Uterus (tissue), 4 donors: ENCODE results near the gene SRC. TPM values are rescaled to one million over a fixed set of nuclear protein-coding genes. Genes with fewer than 3 reads are reported as not detected.
A peak's percentile ranks its signal among the peaks of the same experiment; 100 is the strongest.

ENCODE experiments used
- DNase-seq, 2 donors: peaks; one replicate each; pipeline ENCODE4 v3.0.0-alpha.2; 2019 to 2020
- H3K27ac ChIP-seq, 2 donors: fragments of 200-600 bp; sonication (generic); 1 replicate in 1 of 2; 2 replicates in 1 of 2; pipeline ENCODE4 v1.5.1; 2016 to 2018
- H3K27me3 ChIP-seq, 2 donors: fragments of 200-600 bp; sonication (generic); one replicate each; pipeline ENCODE4 v1.5.1; 2018 to 2019; ENCODE audit warnings: control low read depth in 1 of 2
- H3K36me3 ChIP-seq, 2 donors: fragments of 200-600 bp; sonication (generic); one replicate each; pipeline ENCODE4 v1.5.1; 2019; ENCODE audit warnings: control low read depth in 1 of 2
- H3K4me1 ChIP-seq, 2 donors: fragments of 200-600 bp; sonication (generic); one replicate each; pipeline ENCODE4 v1.5.1; 2018 to 2019; ENCODE audit warnings: control low read depth in 1 of 2
- H3K4me3 ChIP-seq, 2 donors: fragments of 200-600 bp; sonication (generic); 1 replicate in 1 of 2; 2 replicates in 1 of 2; pipeline ENCODE4 v1.5.1; 2018 to 2019; ENCODE audit warnings: mild to moderate bottlenecking in 1 of 2
- H3K9me3 ChIP-seq, 2 donors: fragments of 200-600 bp; sonication (generic); one replicate each; pipeline ENCODE4 v1.5.1; 2019; ENCODE audit warnings: control low read depth in 1 of 2
- CTCF ChIP-seq, 4 experiments: fragments of 200-600 bp in 2 of 4; fragments of 450-650 bp in 2 of 4; sonication (generic) in 2 of 4; IDR thresholded peaks; one replicate each; pipeline ENCODE4 v1.5.1; 2016 to 2019; ENCODE audit warnings: antibody characterized with exemption in 4 of 4, mild to moderate bottlenecking in 2 of 4, moderate library complexity in 1 of 4
- POLR2A ChIP-seq, 2 donors: fragments of 450-650 bp; IDR thresholded peaks; one replicate each; pipeline ENCODE4 v1.6.1; 2016; ENCODE audit warnings: antibody characterized with exemption in 2 of 2, mild to moderate bottlenecking in 1 of 2, moderate library complexity in 1 of 2
- intact Hi-C: fragments of 100-400 bp; cut with DNase I; formaldehyde crosslinking; loops from one replicate; pipeline ENCODE4 v1.15.1; 2023; ENCODE audit warnings: low total_unique reads
- total RNA-seq, 4 donors: library from RNA; depleted of rRNA in 3 of 4; stranded (reverse); fragments of >200 nt in 3 of 4; gene quantifications; one replicate each; pipeline versions ENCODE4 v1.1.0 to v1.2.4, GENCODE V29; 2014 to 2023
- donor health status: DM: yes; HTN: yes; CAD: no.

Gene SRC
- total RNA-seq, 4 donors from 2014 or later, result 25.0 to 110 (median 34.1) TPM

- TF ChIP-seq CTCF (IDR thresholded peaks at IDR 0.05), result no peak
- no peak for TF ChIP-seq POLR2A (IDR thresholded peaks at IDR 0.05)
- Histone ChIP-seq H3K4me1 (peaks cover 18 to 19% of the 10 kb centered on the region in 2 donors), H3K4me3 (no peak overlapping the region), H3K27ac (peak overlapping the region; percentile 16 to 97), H3K36me3 (no peaks in the 10 kb centered on the region), H3K9me3 (no peaks in the 10 kb centered on the region), H3K27me3 (no peaks in the 10 kb centered on the region)
- no peak for DNase-seq
- intact Hi-C loops, result no loop called here
Measured at GRCh38 chr20:37317994-37318640, 27.8 kb upstream of the SRC start.

GRCh38 chr20:37319151-37319671 is 26.7 kb upstream of the SRC start:
- Histone ChIP-seq H3K27ac (peak overlapping the region; percentile 44 to 45), H3K4me3 (no peak overlapping the region), H3K27me3 (no peaks in the 10 kb centered on the region), H3K4me1 (peaks cover 9 to 10% of the 10 kb centered on the region in 2 donors), H3K36me3 (no peaks in the 10 kb centered on the region), H3K9me3 (no peaks in the 10 kb centered on the region)
- no peak for TF ChIP-seq CTCF (IDR thresholded peaks at IDR 0.05)
- no peak for TF ChIP-seq POLR2A (IDR thresholded peaks at IDR 0.05)
- no peak for DNase-seq
- intact Hi-C loops, result no loop called here

- no peak for TF ChIP-seq CTCF (IDR thresholded peaks at IDR 0.05)
- TF ChIP-seq POLR2A (IDR thresholded peaks at IDR 0.05), result no peak
- peak overlapping the region; percentile 56 to 92 for H3K27ac ChIP-seq
- H3K4me1 ChIP-seq, result peaks cover 4 to 9% of the 10 kb centered on the region in 2 donors
- H3K36me3 ChIP-seq, result no peaks in the 10 kb centered on the region
- H3K27me3 ChIP-seq, result no peaks in the 10 kb centered on the region
- DNase-seq, result no peak
- H3K4me3 ChIP-seq, result no peak overlapping the region
- no peaks in the 10 kb centered on the region for H3K9me3 ChIP-seq
- intact Hi-C loops, result no loop called here
Measured at GRCh38 chr20:37323985-37324384, 22.0 kb upstream of the SRC start.

GRCh38 chr20:37325206-37325605 is 20.7 kb upstream of the SRC start:
- TF ChIP-seq CTCF (IDR thresholded peaks at IDR 0.05) (no peak), POLR2A (IDR thresholded peaks at IDR 0.05) (no peak)
- intact Hi-C loops, result no loop called here
- Histone ChIP-seq H3K4me3 (no peak overlapping the region), H3K36me3 (no peaks in the 10 kb centered on the region), H3K9me3 (no peaks in the 10 kb centered on the region), H3K27me3 (no peaks in the 10 kb centered on the region), H3K27ac (peak overlapping the region in 1 of 2 donors; percentile 92), H3K4me1 (peaks cover 4 to 9% of the 10 kb centered on the region in 2 donors)
- DNase-seq, result no peak

- intact Hi-C loops, result no loop called here
- Histone ChIP-seq H3K4me3 (no peak overlapping the region), H3K36me3 (no peaks in the 10 kb centered on the region), H3K4me1 (peaks cover 4 to 9% of the 10 kb centered on the region in 2 donors), H3K27ac (peak overlapping the region; percentile 89 to 92), H3K9me3 (no peaks in the 10 kb centered on the region), H3K27me3 (no peaks in the 10 kb centered on the region)
- TF ChIP-seq CTCF (IDR thresholded peaks at IDR 0.05) (no peak), POLR2A (IDR thresholded peaks at IDR 0.05) (no peak)
- no peak for DNase-seq
Measured at GRCh38 chr20:37326666-37327065, 19.3 kb upstream of the SRC start.
